ENCODE results near the gene IMMP2L.

DNA sequence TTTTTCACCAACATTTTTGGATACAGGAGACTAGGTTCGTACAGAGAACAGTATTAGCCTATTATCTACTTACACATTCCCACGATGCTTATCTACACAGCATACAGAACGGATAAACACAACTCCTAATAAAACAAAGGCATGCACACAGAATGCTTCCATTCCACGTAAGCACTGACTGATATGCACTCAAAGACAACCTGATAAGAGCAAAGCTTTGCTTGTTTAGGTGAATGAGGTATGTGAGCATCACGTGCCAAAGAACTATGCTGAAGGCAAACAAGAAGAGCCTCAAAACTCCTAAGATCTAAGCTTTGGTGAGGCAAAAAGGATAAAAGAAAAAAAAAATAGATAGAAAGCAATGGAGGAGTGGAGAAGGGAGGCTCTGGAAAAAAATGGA, 884.9 kb downstream of the IMMP2L start:
- TF ChIP-seq, protein P1, sequence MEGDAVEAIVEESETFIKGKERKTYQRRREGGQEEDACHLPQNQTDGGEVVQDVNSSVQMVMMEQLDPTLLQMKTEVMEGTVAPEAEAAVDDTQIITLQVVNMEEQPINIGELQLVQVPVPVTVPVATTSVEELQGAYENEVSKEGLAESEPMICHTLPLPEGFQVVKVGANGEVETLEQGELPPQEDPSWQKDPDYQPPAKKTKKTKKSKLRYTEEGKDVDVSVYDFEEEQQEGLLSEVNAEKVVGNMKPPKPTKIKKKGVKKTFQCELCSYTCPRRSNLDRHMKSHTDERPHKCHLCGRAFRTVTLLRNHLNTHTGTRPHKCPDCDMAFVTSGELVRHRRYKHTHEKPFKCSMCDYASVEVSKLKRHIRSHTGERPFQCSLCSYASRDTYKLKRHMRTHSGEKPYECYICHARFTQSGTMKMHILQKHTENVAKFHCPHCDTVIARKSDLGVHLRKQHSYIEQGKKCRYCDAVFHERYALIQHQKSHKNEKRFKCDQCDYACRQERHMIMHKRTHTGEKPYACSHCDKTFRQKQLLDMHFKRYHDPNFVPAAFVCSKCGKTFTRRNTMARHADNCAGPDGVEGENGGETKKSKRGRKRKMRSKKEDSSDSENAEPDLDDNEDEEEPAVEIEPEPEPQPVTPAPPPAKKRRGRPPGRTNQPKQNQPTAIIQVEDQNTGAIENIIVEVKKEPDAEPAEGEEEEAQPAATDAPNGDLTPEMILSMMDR (IDR thresholded peaks at IDR 0.05), result no peak
- TF ChIP-seq POLR2A (IDR thresholded peaks at IDR 0.05) (no peak), EP300 (IDR thresholded peaks at IDR 0.05) (no peak)
